Measurements from ENCODE around the gene NCLN.
"Not testable (repeated sequence)": the region's sequence is repeated elsewhere in the genome, so short reads cannot be mapped to it uniquely, and the experiment has no call there.

The NCLN gene

DNA sequence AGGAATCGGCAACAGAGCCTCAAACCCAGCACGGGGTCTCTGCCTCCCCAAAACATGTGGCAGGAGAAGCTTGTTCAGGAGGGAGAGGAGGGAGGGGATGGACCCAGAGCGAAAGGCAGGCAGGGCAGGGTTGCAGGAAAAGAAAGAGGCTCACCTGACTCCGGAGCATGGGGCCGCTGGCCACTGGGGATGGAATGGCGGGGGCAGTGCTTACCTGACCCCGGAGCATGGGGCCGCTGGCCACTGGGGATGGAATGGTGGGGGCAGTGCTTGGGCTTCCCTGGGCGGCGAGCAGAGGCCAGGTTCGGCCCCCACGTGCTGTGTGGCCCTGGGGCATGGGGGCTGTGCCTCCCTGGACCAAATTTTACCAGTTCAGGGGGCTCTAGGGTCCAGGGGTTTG lies 25.5 kb downstream of the NCLN start:
- intact Hi-C loops (cut with DNase I): no loop called here

DNA sequence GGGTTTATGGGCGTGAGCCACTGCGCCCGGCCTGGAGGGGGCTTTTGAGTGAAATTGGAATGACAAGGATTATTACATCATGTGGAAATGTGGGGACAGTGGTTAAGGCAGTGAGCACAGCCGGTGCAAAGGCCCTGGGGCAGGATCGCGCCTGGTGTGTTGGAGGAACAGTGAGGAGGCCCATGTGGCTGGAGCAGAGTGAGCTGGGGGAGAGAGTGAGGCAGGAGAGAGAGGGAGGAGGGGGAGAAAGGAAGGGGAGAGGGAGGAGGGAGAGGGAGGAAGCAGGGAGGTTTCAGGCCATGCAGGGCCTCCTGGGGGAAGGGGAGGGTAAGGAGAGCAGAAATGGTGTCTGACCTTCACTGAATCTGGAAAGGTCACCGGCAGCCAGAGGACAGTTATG lies 27.4 kb downstream of the NCLN start:
- DNase-seq: peak in 1 of 10 donors; percentile 54

More for the DNA sequence above, 25.5 kb downstream of the NCLN start:
- DNase-seq: no peak

DNA sequence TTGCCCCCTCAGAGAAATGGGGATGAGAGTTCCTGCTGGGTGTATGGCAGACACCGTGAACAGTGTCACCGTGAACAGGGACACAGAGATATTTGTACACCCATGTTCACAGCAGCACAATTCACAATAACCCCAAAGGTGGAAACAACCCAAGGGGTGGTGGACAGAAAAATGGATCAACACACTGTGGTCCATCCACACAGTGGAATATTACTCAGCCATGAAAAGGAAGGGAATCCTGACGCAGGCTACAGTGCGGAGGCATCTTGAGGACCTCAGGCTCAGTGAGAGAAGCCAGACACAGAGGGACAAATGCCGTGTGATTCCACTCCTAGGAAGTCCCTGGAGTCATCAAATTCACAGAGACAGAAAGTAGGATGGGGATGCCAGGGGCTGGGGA lies 31.1 kb downstream of the NCLN start:
- intact Hi-C loops (cut with DNase I): no loop called here
- DNase-seq: no peak

More for the DNA sequence above, 27.4 kb downstream of the NCLN start:
- intact Hi-C loops (cut with DNase I): no loop called here

DNA sequence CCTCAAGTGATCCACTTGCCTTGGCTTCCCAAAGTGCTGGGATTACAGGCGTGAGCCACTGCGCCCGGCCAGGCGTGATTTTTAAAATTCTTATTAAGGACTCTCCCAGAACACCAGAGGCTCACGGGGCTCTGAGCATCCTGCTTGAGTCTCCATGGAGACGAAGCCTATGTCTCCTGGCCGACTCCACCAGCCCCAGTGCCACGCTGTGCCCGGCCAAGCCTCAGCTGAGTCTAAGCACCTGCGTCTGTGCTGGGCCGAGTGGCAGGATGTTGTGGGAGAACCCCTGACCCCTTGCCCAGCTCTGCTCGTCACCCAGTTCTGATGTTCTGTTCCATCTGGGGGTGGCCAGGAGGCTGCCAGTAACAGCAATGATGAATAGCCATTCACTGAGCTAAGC lies 34.8 kb downstream of the NCLN start:
- intact Hi-C loops (cut with DNase I): no loop called here
- no peak for DNase-seq

DNA sequence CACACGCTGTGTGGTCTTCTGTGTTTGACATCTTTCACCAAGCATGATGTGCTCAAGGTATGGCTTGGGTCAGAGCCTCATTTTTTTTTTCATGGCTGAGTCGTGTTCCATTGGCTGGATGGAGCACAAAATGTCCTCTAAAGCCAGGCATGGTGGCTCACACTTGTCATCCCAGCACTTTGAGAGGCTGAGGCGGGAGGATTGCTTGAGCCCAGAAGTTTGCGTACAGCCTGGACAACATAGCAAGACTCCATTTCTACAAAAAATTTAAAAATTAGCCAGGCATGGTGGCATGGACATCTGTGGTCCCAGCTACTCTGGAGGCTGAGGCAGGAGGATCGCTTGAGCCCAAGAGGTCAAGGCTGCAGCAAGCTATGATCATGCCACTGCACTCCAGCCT lies 35.8 kb downstream of the NCLN start:
- DNase-seq; intact Hi-C loops (cut with DNase I): not testable (repeated sequence)

DNA sequence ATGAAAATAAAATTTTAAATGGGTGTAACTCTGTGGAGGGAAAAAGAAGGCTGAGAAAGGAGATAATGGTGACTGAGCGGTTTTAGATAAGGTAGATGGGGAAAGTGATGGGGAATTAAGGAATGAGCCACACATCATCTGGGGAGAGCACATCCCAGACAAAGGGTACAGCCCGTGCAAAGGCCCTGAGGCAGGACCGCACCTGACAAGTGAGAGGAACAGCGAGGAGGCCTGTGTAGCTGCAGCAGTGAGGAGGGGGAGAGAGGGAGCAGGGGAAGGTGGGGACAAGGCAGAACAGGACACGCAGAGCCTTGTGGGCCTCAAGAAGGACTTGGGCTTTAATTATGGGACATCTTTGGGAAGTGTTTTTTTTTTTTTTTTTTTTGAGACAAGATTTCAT lies 37.0 kb downstream of the NCLN start:
- intact Hi-C loops (cut with DNase I): no loop called here
- DNase-seq: no peak

DNA sequence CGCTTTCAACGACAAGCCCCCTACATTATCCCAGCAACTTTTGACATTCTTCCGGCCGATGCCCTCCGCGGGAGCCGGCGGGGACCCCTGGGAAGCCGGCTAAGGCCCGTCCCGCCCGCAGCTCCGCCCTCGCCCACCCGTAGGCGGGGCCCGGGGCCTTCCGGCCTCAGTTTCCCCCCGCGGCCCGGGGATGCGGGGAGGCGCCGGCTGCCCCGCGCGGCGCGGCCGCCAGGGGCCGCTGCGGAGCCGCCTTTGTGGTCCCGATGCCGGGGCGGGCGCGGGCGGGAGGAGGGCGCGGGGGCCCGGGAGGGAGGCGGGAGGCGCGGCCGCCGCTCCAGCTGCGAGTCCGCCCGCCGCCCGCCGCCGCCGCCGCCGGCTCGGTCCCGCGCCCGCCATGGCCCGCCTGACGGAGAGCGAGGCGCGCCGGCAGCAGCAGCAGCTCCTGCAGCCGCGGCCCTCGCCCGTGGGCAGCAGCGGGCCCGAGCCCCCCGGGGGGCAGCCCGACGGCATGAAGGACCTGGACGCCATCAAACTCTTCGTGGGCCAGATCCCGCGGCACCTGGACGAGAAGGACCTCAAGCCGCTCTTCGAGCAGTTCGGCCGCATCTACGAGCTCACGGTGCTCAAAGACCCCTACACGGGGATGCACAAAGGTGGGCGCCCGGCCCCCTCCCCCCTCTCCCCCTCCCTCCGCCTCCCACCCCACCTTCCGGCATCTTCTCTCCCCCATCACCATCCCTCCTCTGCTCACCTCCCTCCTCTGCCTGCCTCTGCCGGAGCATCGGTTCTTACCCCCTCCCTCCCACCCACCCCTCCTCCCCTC lies 38.8 kb downstream of the NCLN start, which contains the start of gene CELF5:
TSS of gene CELF5 (plus strand) at position 316 of the 823 bp plus-strand sequence. CDS start at position 395, 79 bp downstream.
- intact Hi-C loops (cut with DNase I): no loop called here
- DNase-seq: peak in 9 of 10 donors; percentile 39 to 94 (median 57)

DNA sequence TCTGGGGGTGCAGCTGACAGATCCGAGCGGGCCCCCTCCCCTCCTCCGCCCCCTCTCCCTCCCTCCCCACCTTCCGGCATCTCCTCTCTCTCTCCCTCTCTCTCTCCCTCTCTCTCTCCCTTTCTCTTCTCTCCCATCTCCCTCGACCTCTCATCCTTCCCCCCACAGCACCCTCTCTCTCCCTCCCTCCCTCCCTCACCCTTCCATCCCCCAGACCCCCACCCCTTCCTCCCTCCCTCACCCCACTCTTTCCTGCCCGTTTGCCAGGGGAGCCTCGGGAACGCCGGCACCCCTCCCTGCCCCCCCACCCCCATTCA lies 39.4 kb downstream of the NCLN start:
- no peak for DNase-seq
- intact Hi-C loops (cut with DNase I): no loop called here

DNA sequence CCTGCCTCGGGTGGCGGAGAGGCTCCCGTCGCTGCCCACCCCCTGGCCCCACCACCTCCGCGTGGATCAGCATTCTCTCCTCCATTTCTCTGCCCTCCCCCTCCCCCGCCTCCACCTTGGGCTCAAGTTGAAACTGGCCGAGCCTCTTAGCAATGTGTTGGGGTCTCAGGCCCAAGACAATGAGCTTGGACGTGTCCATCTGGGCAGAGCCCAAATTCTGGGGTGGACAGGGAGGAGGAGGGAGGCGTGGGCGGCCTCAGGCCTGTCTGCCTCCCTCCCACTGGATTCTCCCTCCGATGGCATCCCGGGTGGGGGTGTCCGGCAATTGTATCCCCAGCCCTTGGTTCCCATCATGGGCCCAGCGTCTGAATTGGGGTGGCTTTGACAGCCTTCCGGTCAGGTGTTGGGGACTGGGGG lies 40.0 kb downstream of the NCLN start:
- intact Hi-C loops (cut with DNase I): no loop called here
- no peak for DNase-seq

DNA sequence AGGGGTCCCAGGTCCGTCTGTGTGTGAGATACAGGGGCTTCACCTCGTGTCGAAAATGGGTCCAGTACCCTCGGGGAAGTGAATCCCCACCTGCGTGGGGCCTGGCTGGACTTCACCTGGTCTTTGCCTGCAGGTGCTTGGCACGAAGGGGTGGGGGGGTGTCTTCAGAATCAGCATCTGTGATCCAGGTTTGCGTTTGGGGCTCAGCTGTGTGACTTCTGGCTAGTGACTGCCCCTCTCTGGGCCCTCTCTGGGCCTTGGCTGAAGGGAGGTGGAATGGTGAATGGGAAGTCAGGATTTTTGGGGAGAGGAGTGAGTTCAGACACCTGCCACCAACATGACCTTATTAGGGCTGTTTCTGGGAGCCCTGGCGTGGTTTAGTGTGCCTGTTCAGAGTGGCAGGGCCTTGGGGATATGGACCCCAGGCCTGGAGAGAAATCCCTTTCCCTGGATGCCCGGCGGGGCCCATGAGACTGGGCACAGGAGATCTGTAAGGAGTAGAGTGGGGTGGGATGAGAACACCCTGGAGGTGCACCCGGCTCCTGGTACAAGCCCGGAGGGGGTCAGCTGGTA lies 41.4 kb downstream of the NCLN start:
- intact Hi-C loops (cut with DNase I): no loop called here
- DNase-seq: no peak

DNA sequence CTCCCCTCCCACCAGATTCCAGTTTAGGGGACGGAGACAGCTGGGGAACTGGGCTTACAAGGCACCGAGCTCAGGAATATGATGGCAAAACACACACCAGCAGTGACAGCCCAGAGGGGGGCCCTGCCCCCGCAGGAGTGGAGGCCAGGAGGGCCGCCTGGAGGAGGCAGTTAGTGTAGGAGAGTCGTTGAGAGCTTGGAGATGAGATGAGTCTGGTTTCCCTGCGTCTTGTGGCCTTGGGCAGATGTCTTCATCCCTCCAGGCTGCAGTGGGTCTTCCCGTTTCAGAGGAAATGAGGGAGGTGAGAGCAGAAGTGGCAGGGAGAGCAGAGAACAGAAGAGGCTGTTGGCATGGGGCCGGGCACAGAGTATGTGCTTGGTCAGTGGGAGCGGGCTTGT lies 43.6 kb downstream of the NCLN start:
- intact Hi-C loops (cut with DNase I): no loop called here
- DNase-seq: no peak

DNA sequence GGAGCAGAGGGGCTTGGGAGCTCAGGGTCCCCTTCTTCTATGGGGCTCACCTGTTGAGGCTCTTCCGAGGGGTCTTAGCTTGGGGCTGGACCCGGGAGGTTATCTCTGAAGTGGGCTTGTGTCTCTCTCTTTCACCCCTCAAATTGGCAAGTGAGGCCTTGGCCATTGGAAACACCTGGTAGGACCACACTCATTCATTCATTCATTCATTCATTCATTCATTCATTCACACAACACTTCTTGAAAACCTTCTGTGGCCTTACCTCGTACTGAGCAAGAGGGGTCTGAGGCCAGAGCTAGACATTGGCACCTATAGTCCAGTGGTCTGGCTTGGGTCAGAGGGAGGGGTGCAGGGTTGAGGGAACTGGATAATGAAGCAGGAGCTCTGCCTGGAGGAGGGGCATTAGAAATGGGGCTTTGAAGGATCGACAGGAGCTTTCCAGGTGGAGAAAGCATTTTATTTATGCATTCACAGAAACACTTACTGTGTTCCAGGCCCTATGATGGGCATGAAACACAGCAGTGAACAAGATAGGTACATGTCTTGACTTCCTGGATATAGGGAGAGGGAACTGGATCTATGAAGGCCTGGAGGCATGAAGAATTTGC lies 44.3 kb downstream of the NCLN start:
- intact Hi-C loops (cut with DNase I): no loop called here
- DNase-seq: peak in 1 of 10 donors; percentile 24

DNA sequence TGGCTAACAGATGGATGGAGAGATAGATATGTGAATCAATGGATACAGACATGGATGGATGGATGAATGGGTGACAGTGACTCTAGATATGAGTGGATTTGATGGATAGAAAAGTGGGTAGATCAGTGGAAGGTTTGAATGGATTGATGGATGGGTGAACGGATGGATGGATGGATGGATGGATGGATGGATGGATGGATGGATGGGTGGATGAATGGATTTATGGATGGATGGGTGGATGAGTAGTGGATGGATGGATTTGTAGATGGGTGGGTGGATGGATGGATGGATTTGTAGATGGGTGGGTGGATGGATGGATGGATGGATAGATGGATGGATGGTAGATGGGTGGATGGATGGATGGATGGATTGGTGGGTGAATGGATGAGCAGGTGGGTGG lies 45.6 kb downstream of the NCLN start:
- intact Hi-C loops (cut with DNase I): no loop called here
- no peak for DNase-seq

DNA sequence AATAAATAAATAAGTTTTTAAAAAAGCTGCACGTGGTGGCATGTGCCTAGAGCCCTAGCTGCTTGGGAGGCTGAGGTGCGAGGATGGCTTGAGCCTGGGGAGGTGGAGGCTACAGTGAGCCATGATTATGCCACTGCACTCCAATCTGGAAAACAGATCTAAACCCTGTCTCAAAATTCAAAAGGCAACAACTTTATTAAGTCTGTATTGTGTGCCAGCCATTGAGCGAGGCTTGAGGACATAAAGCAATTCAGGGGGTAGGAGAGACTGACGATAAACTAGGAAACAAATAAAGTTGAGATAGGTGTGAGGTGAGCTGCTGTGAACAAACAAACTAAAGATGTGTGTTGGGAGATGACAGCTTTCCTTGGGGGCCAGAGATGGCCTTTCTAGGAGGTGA lies 47.4 kb downstream of the NCLN start:
- intact Hi-C loops (cut with DNase I): no loop called here
- DNase-seq: no peak

DNA sequence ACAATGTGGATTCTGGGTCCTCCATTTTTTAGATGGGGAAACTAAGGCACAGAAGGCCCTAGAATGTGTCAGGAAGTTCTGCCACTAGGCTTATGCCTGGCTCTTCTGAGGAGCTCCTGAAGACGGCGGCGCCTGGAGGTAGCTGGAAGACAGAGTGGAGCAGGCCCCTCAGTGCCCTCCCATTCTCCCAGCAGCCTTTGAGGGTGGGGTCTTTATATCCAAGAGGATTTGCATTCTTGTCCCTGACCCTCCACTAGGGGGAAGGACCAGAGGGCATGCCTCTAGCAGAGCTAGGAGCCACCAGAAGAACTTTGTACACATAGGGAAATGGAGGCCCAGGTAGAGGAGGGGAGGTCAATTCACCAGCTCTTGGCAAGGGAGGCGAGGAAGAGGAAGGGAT lies 48.1 kb downstream of the NCLN start:
- DNase-seq: peak in 1 of 10 donors; percentile 30
- intact Hi-C loops (cut with DNase I): no loop called here

DNA sequence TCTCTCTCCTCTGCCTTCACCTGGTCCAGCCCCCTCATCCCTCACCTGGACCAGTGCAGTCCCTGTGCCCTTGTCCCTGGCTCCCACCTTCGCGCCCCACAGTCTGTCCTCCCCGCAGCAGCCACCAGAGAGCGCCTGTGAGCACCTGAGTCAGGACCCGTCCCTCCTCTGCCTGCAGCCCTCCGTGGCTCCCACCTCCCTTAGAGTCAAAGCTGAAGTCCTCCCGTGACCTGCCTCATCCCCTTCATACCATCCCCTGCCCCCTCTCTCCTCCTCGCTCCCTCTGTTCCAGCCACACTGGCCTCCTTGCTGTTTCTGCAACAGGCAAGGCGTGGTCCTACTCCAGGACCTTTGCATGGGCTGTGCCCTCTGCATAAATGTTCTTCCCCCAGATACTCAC lies 49.1 kb downstream of the NCLN start:
- intact Hi-C loops (cut with DNase I): no loop called here
- DNase-seq: peak in 1 of 10 donors; percentile 54

DNA sequence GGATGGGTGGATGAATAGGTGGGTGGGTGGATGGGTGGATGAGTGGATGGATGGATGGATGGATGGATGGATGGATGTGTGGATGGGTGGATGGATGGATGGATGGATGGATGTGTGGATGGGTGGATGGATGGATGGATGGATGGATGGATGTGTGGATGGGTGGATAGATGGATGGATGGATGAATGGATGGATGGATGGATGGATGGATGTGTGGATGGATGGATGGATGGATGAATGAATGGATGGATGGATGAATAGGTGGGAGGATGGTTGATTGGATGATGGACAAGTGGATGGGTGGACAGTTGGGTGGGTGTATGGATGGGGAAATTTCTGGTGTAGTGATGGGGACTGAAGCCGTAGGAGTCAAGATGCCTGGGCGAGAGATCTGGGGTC lies 49.9 kb downstream of the NCLN start:
- intact Hi-C loops (cut with DNase I); DNase-seq: not testable (repeated sequence)

DNA sequence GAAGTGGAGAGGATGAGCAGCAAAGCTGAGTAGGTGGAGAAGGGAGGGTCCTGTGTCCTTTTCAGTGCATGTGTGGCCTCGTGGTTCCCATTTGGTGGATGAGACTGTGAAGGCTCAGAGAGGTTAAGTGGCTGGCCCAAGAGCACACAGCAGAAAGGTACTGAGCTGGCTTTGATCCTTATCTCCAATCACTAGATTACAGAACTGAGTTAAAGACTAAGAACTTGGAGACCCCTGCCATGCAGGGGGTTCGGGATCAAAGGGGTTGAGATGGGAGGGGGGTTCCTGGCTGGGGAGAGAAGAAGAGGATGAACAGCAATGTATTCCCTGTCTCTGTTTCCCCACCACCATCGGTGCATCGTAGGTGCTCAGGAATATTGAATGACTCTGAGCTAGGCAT lies 50.5 kb downstream of the NCLN start:
- intact Hi-C loops (cut with DNase I): no loop called here
- DNase-seq: no peak

DNA sequence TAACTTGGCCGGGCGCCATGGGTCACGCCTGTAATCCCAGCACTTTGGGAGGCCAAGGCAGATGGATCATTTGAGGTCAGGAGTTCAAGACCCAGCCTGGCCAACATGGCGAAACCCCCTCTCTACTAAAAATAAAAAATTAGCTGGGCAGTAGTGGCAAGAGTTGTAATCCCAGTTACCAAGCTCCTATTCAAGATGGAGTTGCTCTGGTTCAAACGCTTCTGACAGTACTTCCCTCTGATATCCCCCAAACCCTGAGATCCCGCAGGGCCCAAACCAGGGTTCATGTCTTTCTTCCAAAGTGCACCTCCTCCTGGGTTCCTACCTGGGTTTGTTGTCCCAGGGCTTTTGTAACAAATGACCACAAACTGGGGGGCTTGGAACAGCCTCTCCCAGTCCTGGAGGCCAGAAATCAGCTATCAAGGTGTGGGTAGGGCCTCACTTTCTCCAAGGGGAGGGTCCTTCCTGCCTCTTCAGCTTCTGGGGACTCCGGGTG lies 52.4 kb downstream of the NCLN start:
- intact Hi-C loops (cut with DNase I): no loop called here
- no peak for DNase-seq

DNA sequence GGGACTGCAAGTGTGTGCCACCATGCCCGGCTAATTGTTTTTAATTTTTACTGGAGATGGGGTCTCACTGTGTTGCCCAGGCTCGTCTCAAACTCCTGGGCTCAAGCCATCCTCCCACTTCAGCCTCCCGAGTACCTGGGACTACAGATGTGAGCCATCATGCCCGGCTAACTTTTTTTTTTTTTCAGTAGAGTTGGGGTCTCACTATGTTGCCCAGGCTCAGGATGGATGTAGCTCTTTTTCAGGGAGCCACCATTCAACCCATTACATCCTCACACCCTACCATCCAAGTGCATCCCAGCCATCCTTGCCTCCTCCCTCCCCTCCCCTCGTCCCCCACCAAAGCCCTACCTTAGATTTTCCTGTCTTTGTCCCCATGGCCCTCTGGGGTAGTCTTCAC lies 53.6 kb downstream of the NCLN start:
- no peak for DNase-seq
- intact Hi-C loops (cut with DNase I): no loop called here

DNA sequence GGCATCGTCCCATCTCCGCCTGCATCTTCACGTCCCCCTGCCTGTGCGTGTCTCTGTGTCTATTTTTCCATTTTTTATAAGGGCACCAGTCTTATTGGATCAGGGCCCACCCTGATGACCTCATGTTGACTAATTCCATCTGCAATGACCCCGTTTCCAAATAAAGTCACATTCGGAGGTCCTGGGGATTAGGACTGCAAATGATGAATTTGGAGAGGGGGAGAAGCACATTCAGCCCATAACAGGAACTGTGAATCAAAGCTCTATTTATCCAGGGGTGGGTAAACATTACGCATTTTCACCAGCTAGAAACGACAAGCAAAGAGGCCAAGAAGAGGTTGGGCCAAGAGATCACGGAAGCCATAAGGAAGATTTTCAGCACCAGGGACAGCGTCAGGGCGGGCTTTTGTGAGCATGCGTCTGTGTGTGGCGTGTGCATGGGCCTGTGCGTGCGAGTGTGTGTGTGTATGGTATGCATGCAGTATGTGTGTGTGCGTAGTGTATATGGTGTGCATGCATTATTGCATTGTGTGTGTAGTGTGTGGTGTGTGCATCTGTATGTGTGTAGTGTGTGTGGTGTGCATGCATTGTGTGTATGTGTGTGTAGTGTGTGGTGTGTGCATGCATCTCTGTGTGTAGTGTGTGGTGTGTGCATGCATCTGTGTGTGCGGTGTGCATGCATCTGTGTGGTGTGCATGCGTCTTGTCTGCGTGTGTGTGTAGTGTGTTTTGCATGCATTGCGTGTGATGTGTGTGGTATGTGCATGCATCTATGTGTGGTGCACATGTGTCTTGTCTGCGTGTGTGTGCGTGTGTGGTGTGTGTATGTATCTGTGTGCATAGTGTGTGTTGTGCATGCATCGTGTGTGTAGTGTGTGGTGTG lies 58.3 kb downstream of the NCLN start:
- intact Hi-C loops (cut with DNase I): no loop called here
- DNase-seq: no peak

All from posterior cingulate gyrus (tissue), 11 donors.